Neural cell (in vitro differentiated cells): ENCODE data around the gene SNX27. TPM values are rescaled to one million over a fixed set of nuclear protein-coding genes. Genes with fewer than 3 reads are reported as not detected.
"Not testable (repeated sequence)": the region's sequence is repeated elsewhere in the genome, so short reads cannot be mapped to it uniquely, and the experiment has no call there.

Experiments
- H2AFZ ChIP-seq: fragments of 200-600, 300-800 bp; sonication (generic), shearing (Covaris generic); 2 replicates; pipeline ENCODE4 v1.6.0; 2014; ENCODE audit warnings: low read depth, mild to moderate bottlenecking, antibody characterized with exemption, low read length, moderate library complexity
- H3F3A ChIP-seq: fragments of 200-600 bp; shearing (Covaris generic); 2 replicates; pipeline ENCODE4 v1.6.1; 2016; ENCODE audit warnings: mild to moderate bottlenecking, moderate library complexity, mixed read lengths, antibody characterized with exemption, low read length; ENCODE audit not compliant: insufficient read depth, poor library complexity, severe bottlenecking
- H3K27ac ChIP-seq: fragments of 200-600, 300-800 bp; sonication (generic), shearing (Covaris generic); 2 replicates; pipeline ENCODE4 v1.5.1; 2014; ENCODE audit warnings: mild to moderate bottlenecking, low read length, moderate library complexity
- H3K27me3 ChIP-seq: fragments of 300-800, 200-600 bp; sonication (generic), shearing (Covaris generic); 2 replicates; pipeline ENCODE4 v1.6.0; 2014; ENCODE audit warnings: mild to moderate bottlenecking, low read depth, low read length, moderate library complexity; ENCODE audit not compliant: insufficient read depth
- H3K36me3 ChIP-seq: fragments of 300-800, 200-600 bp; sonication (generic), shearing (Covaris generic); 2 replicates; pipeline ENCODE4 v1.5.1; 2014; ENCODE audit warnings: mild to moderate bottlenecking, antibody characterized with exemption, low read length, moderate library complexity; ENCODE audit not compliant: insufficient read depth
- H3K4me2 ChIP-seq: fragments of 300-800, 200-600 bp; sonication (generic), shearing (Covaris generic); 2 replicates; pipeline ENCODE4 v1.6.0; 2014; ENCODE audit warnings: mild to moderate bottlenecking, low read length
- H3K4me3 ChIP-seq: fragments of 300-800, 200-600 bp; sonication (generic), shearing (Covaris generic); 2 replicates; pipeline ENCODE4 v1.5.1; 2014; ENCODE audit warnings: mild to moderate bottlenecking, low read length, moderate library complexity
- H3K79me2 ChIP-seq: fragments of 200-600 bp; shearing (Covaris generic); replicated peaks from 2 replicates; pipeline ENCODE4 v1.6.0; 2014; ENCODE audit warnings: mild to moderate bottlenecking, low read length, moderate library complexity; ENCODE audit not compliant: insufficient read depth
- H3K9ac ChIP-seq: fragments of 300-800, 200-600 bp; sonication (generic), shearing (Covaris generic); 2 replicates; pipeline ENCODE4 v1.6.1; 2016; ENCODE audit warnings: mild to moderate bottlenecking, low read length, mixed read lengths
- H3K9me2 ChIP-seq: fragments of 200-600 bp; shearing (Covaris generic); 2 replicates; pipeline ENCODE4 v1.6.1; 2016; ENCODE audit warnings: mild to moderate bottlenecking, low read length, mixed read lengths; ENCODE audit not compliant: insufficient read depth
- H3K9me3 ChIP-seq: fragments of 200-600, 300-800 bp; sonication (generic), shearing (Covaris generic); 2 replicates; pipeline ENCODE4 v1.6.1; 2016; ENCODE audit warnings: mild to moderate bottlenecking, mixed run types, low read length, moderate library complexity, mixed read lengths
- H4K20me1 ChIP-seq: fragments of 200-600 bp; shearing (Covaris generic); 2 replicates; pipeline ENCODE4 v1.6.1; 2016; ENCODE audit warnings: mild to moderate bottlenecking, mixed run types; ENCODE audit not compliant: insufficient read depth
- EP300 ChIP-seq: fragments of 450-650 bp; conservative IDR thresholded peaks from 2 replicates; pipeline ENCODE4 v1.6.1; 2014; ENCODE audit warnings: antibody characterized with exemption, mild to moderate bottlenecking, moderate library complexity; ENCODE audit not compliant: poor library complexity, severe bottlenecking
- EZH2 ChIP-seq: fragments of 200-600, 300-800 bp; shearing (Covaris generic), sonication (generic); IDR thresholded peaks from 2 replicates; pipeline ENCODE4 v1.6.1; 2014; ENCODE audit warnings: antibody characterized with exemption, low read length, borderline replicate concordance, mild to moderate bottlenecking; ENCODE audit not compliant: insufficient read depth, poor library complexity, severe bottlenecking
- MXI1 ChIP-seq: fragments of 450-650 bp; conservative IDR thresholded peaks from 2 replicates; pipeline ENCODE4 v1.6.1; 2014; ENCODE audit warnings: antibody characterized with exemption, mild to moderate bottlenecking; ENCODE audit not compliant: poor library complexity, severe bottlenecking
- POLR2AphosphoS5 ChIP-seq: IDR thresholded peaks from 2 replicates; pipeline ENCODE4 v1.6.1; 2012
- RAD21 ChIP-seq: fragments of 450-650 bp; conservative IDR thresholded peaks from 2 replicates; pipeline ENCODE4 v1.6.1; 2014; ENCODE audit warnings: antibody characterized with exemption, mild to moderate bottlenecking, moderate library complexity
- SMC3 ChIP-seq: fragments of 450-650 bp; conservative IDR thresholded peaks from 2 replicates; pipeline ENCODE4 v1.6.1; 2014; ENCODE audit warnings: antibody characterized with exemption, mild to moderate bottlenecking, moderate library complexity; ENCODE audit not compliant: poor library complexity
- TAF1 ChIP-seq: IDR thresholded peaks from 2 replicates; pipeline ENCODE4 v1.6.1; 2012; ENCODE audit warnings: low read depth
- polyA plus RNA-seq: library from polyadenylated mRNA; depleted of rRNA; stranded (reverse); fragments of >200 nt; gene quantifications from 2 replicates; pipeline ENCODE4 v1.2.3, GENCODE V29; 2014
- TF ChIP-seq, protein P1 (sequence below): fragments of 450-650 bp; IDR thresholded peaks from 2 replicates; pipeline ENCODE4 v1.5.1; 2014; ENCODE audit warnings: antibody characterized with exemption, mild to moderate bottlenecking, moderate library complexity; ENCODE audit not compliant: poor library complexity, severe bottlenecking
- TF ChIP-seq, protein P2 (sequence below): IDR thresholded peaks from 2 replicates; pipeline ENCODE4 v1.6.1; 2012; ENCODE audit warnings: borderline replicate concordance

The SNX27 gene
- polyA plus RNA-seq, 1 donor from 2014 or later, result 30.2 TPM

DNA sequence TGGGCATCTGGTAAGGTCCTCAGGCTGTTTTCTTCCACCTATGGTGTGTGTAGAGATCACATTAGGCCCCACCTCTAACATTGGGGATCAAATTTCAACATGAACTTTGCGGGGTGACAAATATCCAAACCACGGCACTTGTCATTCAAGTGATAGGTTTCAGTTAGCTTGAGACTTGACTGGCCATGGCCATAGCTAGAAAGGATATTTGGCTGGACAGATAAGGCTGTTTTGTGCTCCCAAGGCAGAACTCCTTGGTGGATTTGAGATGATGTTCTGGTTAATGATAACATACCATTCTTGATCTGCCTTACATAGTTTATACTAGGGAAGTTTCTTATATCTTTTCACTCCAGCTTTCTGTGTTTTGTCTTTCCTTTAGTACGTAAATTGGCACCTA, 56.2 kb downstream of the SNX27 start:
- Histone ChIP-seq H3K9me3 (no peaks in the 10 kb centered on the region), H4K20me1 (no peaks in the 10 kb centered on the region), H3K9me2 (no peaks in the 10 kb centered on the region), H3K27ac (no peak overlapping the region), H3K36me3 (peaks cover 19% of the 10 kb centered on the region), H3K79me2 (peaks cover 3% of the 10 kb centered on the region), H3K4me2 (no peak overlapping the region), H3K4me3 (no peak overlapping the region), H3K9ac (no peak overlapping the region), H3F3A (no peaks in the 10 kb centered on the region), H3K27me3 (no peaks in the 10 kb centered on the region), H2AFZ (no peak overlapping the region)
- TF ChIP-seq, protein P1, sequence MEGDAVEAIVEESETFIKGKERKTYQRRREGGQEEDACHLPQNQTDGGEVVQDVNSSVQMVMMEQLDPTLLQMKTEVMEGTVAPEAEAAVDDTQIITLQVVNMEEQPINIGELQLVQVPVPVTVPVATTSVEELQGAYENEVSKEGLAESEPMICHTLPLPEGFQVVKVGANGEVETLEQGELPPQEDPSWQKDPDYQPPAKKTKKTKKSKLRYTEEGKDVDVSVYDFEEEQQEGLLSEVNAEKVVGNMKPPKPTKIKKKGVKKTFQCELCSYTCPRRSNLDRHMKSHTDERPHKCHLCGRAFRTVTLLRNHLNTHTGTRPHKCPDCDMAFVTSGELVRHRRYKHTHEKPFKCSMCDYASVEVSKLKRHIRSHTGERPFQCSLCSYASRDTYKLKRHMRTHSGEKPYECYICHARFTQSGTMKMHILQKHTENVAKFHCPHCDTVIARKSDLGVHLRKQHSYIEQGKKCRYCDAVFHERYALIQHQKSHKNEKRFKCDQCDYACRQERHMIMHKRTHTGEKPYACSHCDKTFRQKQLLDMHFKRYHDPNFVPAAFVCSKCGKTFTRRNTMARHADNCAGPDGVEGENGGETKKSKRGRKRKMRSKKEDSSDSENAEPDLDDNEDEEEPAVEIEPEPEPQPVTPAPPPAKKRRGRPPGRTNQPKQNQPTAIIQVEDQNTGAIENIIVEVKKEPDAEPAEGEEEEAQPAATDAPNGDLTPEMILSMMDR, result no peak
- TF ChIP-seq EZH2 (no peak), EP300 (no peak), TAF1 (no peak)
- TF ChIP-seq, protein P2, sequence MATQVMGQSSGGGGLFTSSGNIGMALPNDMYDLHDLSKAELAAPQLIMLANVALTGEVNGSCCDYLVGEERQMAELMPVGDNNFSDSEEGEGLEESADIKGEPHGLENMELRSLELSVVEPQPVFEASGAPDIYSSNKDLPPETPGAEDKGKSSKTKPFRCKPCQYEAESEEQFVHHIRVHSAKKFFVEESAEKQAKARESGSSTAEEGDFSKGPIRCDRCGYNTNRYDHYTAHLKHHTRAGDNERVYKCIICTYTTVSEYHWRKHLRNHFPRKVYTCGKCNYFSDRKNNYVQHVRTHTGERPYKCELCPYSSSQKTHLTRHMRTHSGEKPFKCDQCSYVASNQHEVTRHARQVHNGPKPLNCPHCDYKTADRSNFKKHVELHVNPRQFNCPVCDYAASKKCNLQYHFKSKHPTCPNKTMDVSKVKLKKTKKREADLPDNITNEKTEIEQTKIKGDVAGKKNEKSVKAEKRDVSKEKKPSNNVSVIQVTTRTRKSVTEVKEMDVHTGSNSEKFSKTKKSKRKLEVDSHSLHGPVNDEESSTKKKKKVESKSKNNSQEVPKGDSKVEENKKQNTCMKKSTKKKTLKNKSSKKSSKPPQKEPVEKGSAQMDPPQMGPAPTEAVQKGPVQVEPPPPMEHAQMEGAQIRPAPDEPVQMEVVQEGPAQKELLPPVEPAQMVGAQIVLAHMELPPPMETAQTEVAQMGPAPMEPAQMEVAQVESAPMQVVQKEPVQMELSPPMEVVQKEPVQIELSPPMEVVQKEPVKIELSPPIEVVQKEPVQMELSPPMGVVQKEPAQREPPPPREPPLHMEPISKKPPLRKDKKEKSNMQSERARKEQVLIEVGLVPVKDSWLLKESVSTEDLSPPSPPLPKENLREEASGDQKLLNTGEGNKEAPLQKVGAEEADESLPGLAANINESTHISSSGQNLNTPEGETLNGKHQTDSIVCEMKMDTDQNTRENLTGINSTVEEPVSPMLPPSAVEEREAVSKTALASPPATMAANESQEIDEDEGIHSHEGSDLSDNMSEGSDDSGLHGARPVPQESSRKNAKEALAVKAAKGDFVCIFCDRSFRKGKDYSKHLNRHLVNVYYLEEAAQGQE, result no peak

DNA sequence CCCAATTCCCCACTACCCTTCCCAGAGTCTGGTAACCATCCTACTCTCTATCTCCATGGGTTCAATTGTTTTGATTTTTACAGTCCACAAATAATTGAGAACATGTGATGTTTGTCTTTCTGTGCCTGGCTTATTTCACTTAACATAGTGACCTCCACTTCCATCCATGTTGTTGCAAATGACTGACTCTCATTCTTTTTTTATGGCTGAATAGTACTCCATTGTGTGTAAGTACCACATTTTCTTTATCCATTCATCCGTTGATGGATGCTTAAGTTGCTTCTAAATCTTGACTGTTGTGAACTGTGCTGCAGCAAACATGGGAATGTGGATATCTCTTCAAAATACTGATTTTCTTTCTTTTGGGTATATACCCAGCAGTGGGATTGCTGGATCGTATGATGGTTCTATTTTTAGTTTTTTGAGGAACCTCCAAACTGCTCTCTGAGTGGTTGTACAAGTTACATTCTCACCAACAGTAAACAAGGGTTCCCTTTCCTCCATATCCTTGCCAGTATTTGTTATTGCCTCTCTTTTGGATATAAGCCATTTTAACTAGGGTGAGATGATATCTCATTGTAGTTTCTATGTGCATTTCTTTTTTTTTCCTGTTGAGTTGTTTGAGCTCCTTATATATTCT, 58.3 kb downstream of the SNX27 start:
- not testable (repeated sequence) for H3K27ac ChIP-seq, H3F3A ChIP-seq, H3K27me3 ChIP-seq, H3K4me3 ChIP-seq, H3K9me2 ChIP-seq, H2AFZ ChIP-seq, H3K4me2 ChIP-seq, H3K9me3 ChIP-seq, H3K9ac ChIP-seq, H4K20me1 ChIP-seq
- H3K79me2 ChIP-seq, result peaks cover 11% of the 10 kb centered on the region
- H3K36me3 ChIP-seq, result peaks cover 19% of the 10 kb centered on the region

DNA sequence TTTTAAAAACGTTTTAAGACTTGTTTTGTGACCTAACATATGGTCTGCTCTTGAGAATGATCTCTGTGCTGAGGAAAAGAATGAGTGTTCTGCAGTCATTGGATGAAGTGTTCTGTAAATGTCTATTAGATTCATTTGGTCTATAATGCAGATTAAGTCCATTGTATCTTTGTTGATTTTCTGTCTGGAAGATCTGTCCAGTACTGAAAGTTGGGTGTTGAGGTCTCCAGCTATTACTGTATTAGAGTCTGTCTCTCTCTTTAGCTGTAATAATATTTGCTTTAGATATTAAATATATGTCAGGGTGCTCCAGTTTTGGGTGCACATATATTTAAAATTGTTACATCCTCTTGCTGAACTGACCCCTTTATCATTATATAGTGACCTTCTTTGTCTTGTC, 61.6 kb downstream of the SNX27 start:
- Histone ChIP-seq H3F3A (no peaks in the 10 kb centered on the region), H3K79me2 (peaks cover 11% of the 10 kb centered on the region), H3K4me2 (no peak overlapping the region), H3K9me3 (no peaks in the 10 kb centered on the region), H4K20me1 (no peaks in the 10 kb centered on the region), H3K9me2 (no peaks in the 10 kb centered on the region), H3K36me3 (peaks cover 14% of the 10 kb centered on the region), H2AFZ (no peak overlapping the region), H3K27me3 (no peaks in the 10 kb centered on the region), H3K4me3 (no peak overlapping the region), H3K9ac (no peak overlapping the region), H3K27ac (no peak overlapping the region)
- TF ChIP-seq MXI1 (no peak), EZH2 (no peak), SMC3 (no peak), TAF1 (no peak), EP300 (no peak), POLR2AphosphoS5 (no peak), RAD21 (no peak)
- TF ChIP-seq, protein P2, result no peak
- TF ChIP-seq, protein P1, result no peak
